MM.1S (cell line): Measurements from ENCODE around the gene CPA3.

Experiments used
- EZH2 ChIP-seq: fragments of 300-600 bp; sonication (generic); optimal IDR thresholded peaks from 2 replicates; pipeline ENCODE3; 2017; ENCODE audit warnings: low read depth, mild to moderate bottlenecking, antibody characterized with exemption, low read length, mixed read lengths
- TF ChIP-seq, protein P1 (sequence below): fragments of 300-600 bp; sonication (generic); IDR thresholded peaks from 2 replicates; pipeline ENCODE4 v1.5.1; 2016; ENCODE audit warnings: antibody characterized with exemption, low read length, mixed read lengths

- TF ChIP-seq EZH2 = no peak
- TF ChIP-seq, protein P1, sequence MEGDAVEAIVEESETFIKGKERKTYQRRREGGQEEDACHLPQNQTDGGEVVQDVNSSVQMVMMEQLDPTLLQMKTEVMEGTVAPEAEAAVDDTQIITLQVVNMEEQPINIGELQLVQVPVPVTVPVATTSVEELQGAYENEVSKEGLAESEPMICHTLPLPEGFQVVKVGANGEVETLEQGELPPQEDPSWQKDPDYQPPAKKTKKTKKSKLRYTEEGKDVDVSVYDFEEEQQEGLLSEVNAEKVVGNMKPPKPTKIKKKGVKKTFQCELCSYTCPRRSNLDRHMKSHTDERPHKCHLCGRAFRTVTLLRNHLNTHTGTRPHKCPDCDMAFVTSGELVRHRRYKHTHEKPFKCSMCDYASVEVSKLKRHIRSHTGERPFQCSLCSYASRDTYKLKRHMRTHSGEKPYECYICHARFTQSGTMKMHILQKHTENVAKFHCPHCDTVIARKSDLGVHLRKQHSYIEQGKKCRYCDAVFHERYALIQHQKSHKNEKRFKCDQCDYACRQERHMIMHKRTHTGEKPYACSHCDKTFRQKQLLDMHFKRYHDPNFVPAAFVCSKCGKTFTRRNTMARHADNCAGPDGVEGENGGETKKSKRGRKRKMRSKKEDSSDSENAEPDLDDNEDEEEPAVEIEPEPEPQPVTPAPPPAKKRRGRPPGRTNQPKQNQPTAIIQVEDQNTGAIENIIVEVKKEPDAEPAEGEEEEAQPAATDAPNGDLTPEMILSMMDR = no peak
Observed at GRCh38 chr3:148896062-148896461, 31.0 kb downstream of the CPA3 start.
